ENCODE results near the gene ARHGEF7.

ARHGEF7 gene

GRCh38 chr13:111178402-111178801 lies 63.3 kb downstream of the ARHGEF7 start:
- no peaks in the 10 kb centered on the region for H3K9me3 ChIP-seq (ENCODE audit: insufficient read depth, low read length)
- H3K4me1 ChIP-seq (ENCODE audit: insufficient read depth, insufficient read length) = peaks cover 2% of the 10 kb centered on the region
- no peak overlapping the region for H3K4me3 ChIP-seq (ENCODE audit: insufficient read length, low read depth)
- H3K27me3 ChIP-seq (ENCODE audit: insufficient read depth, insufficient read length) = no peaks in the 10 kb centered on the region
- peaks cover 35% of the 10 kb centered on the region for H3K36me3 ChIP-seq (ENCODE audit: insufficient read depth, insufficient read length, low read length)
- no peak overlapping the region for H3K9ac ChIP-seq (ENCODE audit: insufficient read length, low read depth)
- no peak for DNase-seq (ENCODE audit: low read depth, low spot score)
- no peak for TF ChIP-seq SUZ12 (IDR thresholded peaks at IDR 0.05; ENCODE audit: extremely low read depth, insufficient read depth, insufficient read length)
- TF ChIP-seq ZNF274 (IDR thresholded peaks at IDR 0.05; ENCODE audit: low read depth, low read length) = no peak
- TF ChIP-seq YY1 (IDR thresholded peaks at IDR 0.05; ENCODE audit: insufficient read depth, insufficient read length) = no peak

GRCh38 chr13:111179908-111180760 lies 65.0 kb downstream of the ARHGEF7 start:
- peaks cover 2% of the 10 kb centered on the region for H3K4me1 ChIP-seq (ENCODE audit: insufficient read depth, insufficient read length)

GRCh38 chr13:111181977-111182376 lies 66.9 kb downstream of the ARHGEF7 start:
- no peak for TF ChIP-seq YY1 (IDR thresholded peaks at IDR 0.05; ENCODE audit: insufficient read depth, insufficient read length)
- TF ChIP-seq SUZ12 (IDR thresholded peaks at IDR 0.05; ENCODE audit: extremely low read depth, insufficient read depth, insufficient read length) = no peak
- no peak for TF ChIP-seq ZNF274 (IDR thresholded peaks at IDR 0.05; ENCODE audit: low read depth, low read length)
- no peaks in the 10 kb centered on the region for H3K27me3 ChIP-seq (ENCODE audit: insufficient read depth, insufficient read length)

More at GRCh38 chr13:111179908-111180760, 65.0 kb downstream of the ARHGEF7 start:
- Histone ChIP-seq H3K9me3 (ENCODE audit: insufficient read depth, low read length) (no peaks in the 10 kb centered on the region), H3K4me3 (ENCODE audit: insufficient read length, low read depth) (no peak overlapping the region), H3K27me3 (ENCODE audit: insufficient read depth, insufficient read length) (no peaks in the 10 kb centered on the region), H3K36me3 (ENCODE audit: insufficient read depth, insufficient read length, low read length) (peaks cover 33% of the 10 kb centered on the region), H3K9ac (ENCODE audit: insufficient read length, low read depth) (no peak overlapping the region)
- no peak for TF ChIP-seq YY1 (IDR thresholded peaks at IDR 0.05; ENCODE audit: insufficient read depth, insufficient read length)
- no peak for TF ChIP-seq ZNF274 (IDR thresholded peaks at IDR 0.05; ENCODE audit: low read depth, low read length)
- no peak for TF ChIP-seq SUZ12 (IDR thresholded peaks at IDR 0.05; ENCODE audit: extremely low read depth, insufficient read depth, insufficient read length)
- no peak for DNase-seq (ENCODE audit: low read depth, low spot score)

GRCh38 chr13:111183087-111183645 lies 68.1 kb downstream of the ARHGEF7 start:
- Histone ChIP-seq H3K4me3 (ENCODE audit: insufficient read length, low read depth) (no peak overlapping the region), H3K4me1 (ENCODE audit: insufficient read depth, insufficient read length) (peaks cover 2% of the 10 kb centered on the region), H3K9me3 (ENCODE audit: insufficient read depth, low read length) (no peaks in the 10 kb centered on the region), H3K27me3 (ENCODE audit: insufficient read depth, insufficient read length) (no peaks in the 10 kb centered on the region), H3K36me3 (ENCODE audit: insufficient read depth, insufficient read length, low read length) (peaks cover 25% of the 10 kb centered on the region), H3K9ac (ENCODE audit: insufficient read length, low read depth) (no peak overlapping the region)
- no peak for DNase-seq (ENCODE audit: low read depth, low spot score)
- TF ChIP-seq SUZ12 (IDR thresholded peaks at IDR 0.05; ENCODE audit: extremely low read depth, insufficient read depth, insufficient read length) = no peak
- no peak for TF ChIP-seq ZNF274 (IDR thresholded peaks at IDR 0.05; ENCODE audit: low read depth, low read length)
- TF ChIP-seq YY1 (IDR thresholded peaks at IDR 0.05; ENCODE audit: insufficient read depth, insufficient read length) = no peak

More at GRCh38 chr13:111181977-111182376, 66.9 kb downstream of the ARHGEF7 start:
- H3K9ac ChIP-seq (ENCODE audit: insufficient read length, low read depth) = no peak overlapping the region
- DNase-seq (ENCODE audit: low read depth, low spot score) = no peak
- no peaks in the 10 kb centered on the region for H3K9me3 ChIP-seq (ENCODE audit: insufficient read depth, low read length)
- peaks cover 28% of the 10 kb centered on the region for H3K36me3 ChIP-seq (ENCODE audit: insufficient read depth, insufficient read length, low read length)
- peaks cover 2% of the 10 kb centered on the region for H3K4me1 ChIP-seq (ENCODE audit: insufficient read depth, insufficient read length)
- no peak overlapping the region for H3K4me3 ChIP-seq (ENCODE audit: insufficient read length, low read depth)

- H3K9ac ChIP-seq (ENCODE audit: insufficient read length, low read depth) = no peak overlapping the region
- no peak for TF ChIP-seq YY1 (IDR thresholded peaks at IDR 0.05; ENCODE audit: insufficient read depth, insufficient read length)
- no peak for TF ChIP-seq ZNF274 (IDR thresholded peaks at IDR 0.05; ENCODE audit: low read depth, low read length)
- no peak for TF ChIP-seq SUZ12 (IDR thresholded peaks at IDR 0.05; ENCODE audit: extremely low read depth, insufficient read depth, insufficient read length)
- no peaks in the 10 kb centered on the region for H3K27me3 ChIP-seq (ENCODE audit: insufficient read depth, insufficient read length)
- no peak overlapping the region for H3K4me3 ChIP-seq (ENCODE audit: insufficient read length, low read depth)
- H3K9me3 ChIP-seq (ENCODE audit: insufficient read depth, low read length) = no peaks in the 10 kb centered on the region
- H3K4me1 ChIP-seq (ENCODE audit: insufficient read depth, insufficient read length) = peaks cover 4% of the 10 kb centered on the region
- H3K36me3 ChIP-seq (ENCODE audit: insufficient read depth, insufficient read length, low read length) = peaks cover 21% of the 10 kb centered on the region
- no peak for DNase-seq (ENCODE audit: low read depth, low spot score)
These were observed 68.8 kb downstream of the ARHGEF7 start for GRCh38 chr13:111183959-111184358.

- Histone ChIP-seq H3K27me3 (ENCODE audit: insufficient read depth, insufficient read length) (no peaks in the 10 kb centered on the region), H3K9me3 (ENCODE audit: insufficient read depth, low read length) (no peaks in the 10 kb centered on the region), H3K4me3 (ENCODE audit: insufficient read length, low read depth) (no peak overlapping the region), H3K9ac (ENCODE audit: insufficient read length, low read depth) (no peak overlapping the region), H3K4me1 (ENCODE audit: insufficient read depth, insufficient read length) (peaks cover 4% of the 10 kb centered on the region), H3K36me3 (ENCODE audit: insufficient read depth, insufficient read length, low read length) (peaks cover 18% of the 10 kb centered on the region)
- no peak for TF ChIP-seq YY1 (IDR thresholded peaks at IDR 0.05; ENCODE audit: insufficient read depth, insufficient read length)
- no peak for TF ChIP-seq ZNF274 (IDR thresholded peaks at IDR 0.05; ENCODE audit: low read depth, low read length)
- TF ChIP-seq SUZ12 (IDR thresholded peaks at IDR 0.05; ENCODE audit: extremely low read depth, insufficient read depth, insufficient read length) = no peak
- no peak for DNase-seq (ENCODE audit: low read depth, low spot score)
These were observed 69.6 kb downstream of the ARHGEF7 start for GRCh38 chr13:111184458-111185401.
